ENCODE data around the gene PAPPA.

Gene PAPPA

GRCh38 chr9:116450378-116451139 lies 297.0 kb downstream of the PAPPA start:
- H3K27me3 ChIP-seq (ENCODE audit: control insufficient read depth, insufficient read depth, low read length): no peaks in the 10 kb centered on the region
- no peak overlapping the region for H3K27ac ChIP-seq (ENCODE audit: low read length)
- no peak overlapping the region for H3K4me3 ChIP-seq (ENCODE audit: low read length)
- WGBS (ENCODE audit: insufficient coverage, insufficient read length): no CpG with 5 or more reads among the region's 3 CpGs
- H3K36me3 ChIP-seq (ENCODE audit: control insufficient read depth, insufficient read depth, low read length): no peaks in the 10 kb centered on the region
- H3K9me3 ChIP-seq (ENCODE audit: control insufficient read depth, insufficient read depth, low read length): no peaks in the 10 kb centered on the region
- DNase-seq (ENCODE audit: low read depth, low spot score): no peak
- no peaks in the 10 kb centered on the region for H3K4me1 ChIP-seq (ENCODE audit: control insufficient read depth, insufficient read depth, low read length)

- Histone ChIP-seq H3K4me3 (ENCODE audit: low read length) (no peak overlapping the region), H3K27ac (ENCODE audit: low read length) (no peak overlapping the region), H3K27me3 (ENCODE audit: control insufficient read depth, insufficient read depth, low read length) (no peaks in the 10 kb centered on the region), H3K36me3 (ENCODE audit: control insufficient read depth, insufficient read depth, low read length) (no peaks in the 10 kb centered on the region), H3K9me3 (ENCODE audit: control insufficient read depth, insufficient read depth, low read length) (no peaks in the 10 kb centered on the region), H3K4me1 (ENCODE audit: control insufficient read depth, insufficient read depth, low read length) (no peaks in the 10 kb centered on the region)
- no peak for DNase-seq (ENCODE audit: low read depth, low spot score)
- WGBS (ENCODE audit: insufficient coverage, insufficient read length): no CpG with 5 or more reads among the region's 2 CpGs
Measured at GRCh38 chr9:116451500-116452115, 298.0 kb downstream of the PAPPA start.

Data from iPS DF 6.9 (cell line).